ENCODE data around the gene FNDC10. TPM values are rescaled to one million over a fixed set of nuclear protein-coding genes. Genes with fewer than 3 reads are reported as not detected.

Gene FNDC10
- total RNA-seq, 1 experiment from 2014 or later, result 8.4 TPM

- no TSS peak for BruUV-seq (replicated peaks)
- no peak overlapping the region for H3K4me2 ChIP-seq (ENCODE audit: low read length)
These were observed 31.2 kb upstream of the FNDC10 start for GRCh38 chr1:1630965-1631781.

More at GRCh38 chr1:1630965-1631781, 31.2 kb upstream of the FNDC10 start:
- Histone ChIP-seq H3K79me2 (ENCODE audit: insufficient read depth, low read length) (peaks cover 13% of the 10 kb centered on the region; the same call in 1 of the 2 replicates), H3K27ac (ENCODE audit: low read depth, low read length) (no peak overlapping the region), H4K20me1 (ENCODE audit: insufficient read depth) (no peaks in the 10 kb centered on the region), H2AFZ (ENCODE audit: low read depth, low read length, poor library complexity, severe bottlenecking) (no peak overlapping the region), H3K4me1 (ENCODE audit: control insufficient read depth in 1 of 2, insufficient read depth in 2 of 2, low read length in 2 of 2) (peaks cover 4 to 30% of the 10 kb centered on the region in 2 experiments), H3K9me2 (ENCODE audit: insufficient read depth) (no peaks in the 10 kb centered on the region), H3K9me3 (ENCODE audit: control insufficient read depth in 1 of 2, insufficient read depth in 1 of 2, low read depth in 1 of 2, low read length in 2 of 2) (no peaks in the 10 kb centered on the region), H3K4me3 (replicated peaks in 1 of 2; ENCODE audit: low read depth in 1 of 2, low read length in 2 of 2) (no peak overlapping the region), H3K27me3 (ENCODE audit: insufficient read depth, low read length) (no peaks in the 10 kb centered on the region), H3K9ac (ENCODE audit: low read length) (no peak overlapping the region), H3K36me3 (ENCODE audit: control insufficient read depth in 1 of 2, insufficient read depth in 2 of 2, low read length in 2 of 2) (no peaks in the 10 kb centered on the region)
- CTCF ChIA-PET, result no interaction called here
- POLR2A ChIA-PET, result no interaction called here
- TF ChIP-seq, protein P1, sequence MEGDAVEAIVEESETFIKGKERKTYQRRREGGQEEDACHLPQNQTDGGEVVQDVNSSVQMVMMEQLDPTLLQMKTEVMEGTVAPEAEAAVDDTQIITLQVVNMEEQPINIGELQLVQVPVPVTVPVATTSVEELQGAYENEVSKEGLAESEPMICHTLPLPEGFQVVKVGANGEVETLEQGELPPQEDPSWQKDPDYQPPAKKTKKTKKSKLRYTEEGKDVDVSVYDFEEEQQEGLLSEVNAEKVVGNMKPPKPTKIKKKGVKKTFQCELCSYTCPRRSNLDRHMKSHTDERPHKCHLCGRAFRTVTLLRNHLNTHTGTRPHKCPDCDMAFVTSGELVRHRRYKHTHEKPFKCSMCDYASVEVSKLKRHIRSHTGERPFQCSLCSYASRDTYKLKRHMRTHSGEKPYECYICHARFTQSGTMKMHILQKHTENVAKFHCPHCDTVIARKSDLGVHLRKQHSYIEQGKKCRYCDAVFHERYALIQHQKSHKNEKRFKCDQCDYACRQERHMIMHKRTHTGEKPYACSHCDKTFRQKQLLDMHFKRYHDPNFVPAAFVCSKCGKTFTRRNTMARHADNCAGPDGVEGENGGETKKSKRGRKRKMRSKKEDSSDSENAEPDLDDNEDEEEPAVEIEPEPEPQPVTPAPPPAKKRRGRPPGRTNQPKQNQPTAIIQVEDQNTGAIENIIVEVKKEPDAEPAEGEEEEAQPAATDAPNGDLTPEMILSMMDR (IDR thresholded peaks at IDR 0.05 in 2 of 3, conservative IDR thresholded peaks at IDR 0.05 in 1 of 3; ENCODE audit: borderline replicate concordance in 1 of 3, insufficient read depth in 1 of 3, low read depth in 2 of 3, low read length in 2 of 3), result no peak
- no peak for TF ChIP-seq POLR2AphosphoS5 (IDR thresholded peaks at IDR 0.05; ENCODE audit: low read depth, low read length)
- TF ChIP-seq JUND (IDR thresholded peaks at IDR 0.05), result no peak
- TF ChIP-seq REST (IDR thresholded peaks at IDR 0.05; ENCODE audit: low read depth), result no peak
- TF ChIP-seq EZH2phosphoT487 (IDR thresholded peaks at IDR 0.05; ENCODE audit: borderline replicate concordance), result no peak
- no peak for TF ChIP-seq CEBPB (IDR thresholded peaks at IDR 0.05; ENCODE audit: low read depth)
- TF ChIP-seq, protein P2, sequence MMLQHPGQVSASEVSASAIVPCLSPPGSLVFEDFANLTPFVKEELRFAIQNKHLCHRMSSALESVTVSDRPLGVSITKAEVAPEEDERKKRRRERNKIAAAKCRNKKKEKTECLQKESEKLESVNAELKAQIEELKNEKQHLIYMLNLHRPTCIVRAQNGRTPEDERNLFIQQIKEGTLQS (IDR thresholded peaks at IDR 0.05), result no peak
- intact Hi-C loops (cut with micrococcal nuclease), result no loop called here
- ATAC-seq (no peak), DNase-seq (ENCODE audit: low read depth, low spot score) (no peak)
- RAD21 ChIA-PET (ENCODE audit: low non-redundant PET in 1 of 2, low total read pairs in 2 of 2, uncharacterized antibody in 2 of 2, unreplicated experiment in 2 of 2), result no interaction called here

Measured in HCT116 (cell line).